Ovary (tissue), 3 donors: ENCODE measurements around the gene MBNL2.

Experiments
- CTCF ChIP-seq, 3 donors: fragments of 450-650 bp in 2 of 3; fragments of 200-600 bp in 1 of 3; IDR thresholded peaks; one replicate each; pipeline versions ENCODE4 v1.5.1 to v1.8.0; 2016 to 2022; ENCODE audit warnings: antibody characterized with exemption in 3 of 3, mild to moderate bottlenecking in 1 of 3
- EP300 ChIP-seq: sonication (generic); formaldehyde crosslinking; IDR thresholded peaks from one replicate; pipeline ENCODE4 v1.6.1; 2017; ENCODE audit warnings: antibody characterized with exemption
- POLR2A ChIP-seq: fragments of 450-650 bp; IDR thresholded peaks from one replicate; pipeline ENCODE4 v1.6.1; 2017; ENCODE audit warnings: antibody characterized with exemption, mild to moderate bottlenecking, moderate library complexity
- donor health status: DM: no; HTN: no; CAD: no.

- TF ChIP-seq CTCF (IDR thresholded peaks at IDR 0.05) (no peak), POLR2A (no peak), EP300 (no peak)
Measured at GRCh38 chr13:97191615-97192014, 30.5 kb upstream of the MBNL2 start.
